Activated CD4-positive, alpha-beta T cell treated with anti-CD3 and anti-CD28 coated beads, Interleukin-2, amount 10 ng/mL, durations not matched to agents 24 days and 14 days (primary cell): Measurements from ENCODE around the gene PRND. TPM values are rescaled to one million over a fixed set of nuclear protein-coding genes. Genes with fewer than 3 reads are reported as not detected.
"Not testable (repeated sequence)": the region's sequence is repeated elsewhere in the genome, so short reads cannot be mapped to it uniquely, and the experiment has no call there.

Source experiments
- DNase-seq: peaks from one replicate; pipeline ENCODE4 v3.0.0; 2022
- H3K27ac Mint-ChIP-seq: one replicate; pipeline ENCODE4 v1.8.0; 2022; ENCODE audit warnings: mild to moderate bottlenecking, mixed read lengths
- H3K27me3 Mint-ChIP-seq: one replicate; pipeline ENCODE4 v1.8.0; 2022; ENCODE audit warnings: mixed read lengths
- H3K36me3 Mint-ChIP-seq: one replicate; pipeline ENCODE4 v1.8.0; 2022; ENCODE audit warnings: low read depth, mild to moderate bottlenecking, mixed read lengths
- H3K4me1 Mint-ChIP-seq: one replicate; pipeline ENCODE4 v1.8.0; 2021; ENCODE audit warnings: mixed read lengths
- H3K4me3 Mint-ChIP-seq: one replicate; pipeline ENCODE4 v1.8.0; 2022; ENCODE audit warnings: mild to moderate bottlenecking, moderate library complexity, mixed read lengths
- H3K9me3 Mint-ChIP-seq: one replicate; pipeline ENCODE4 v1.8.0; 2021; ENCODE audit warnings: mixed read lengths
- intact Hi-C: fragments of 100-400 bp; cut with micrococcal nuclease; formaldehyde crosslinking; loops from one replicate; pipeline ENCODE4 v1.15.1; 2023
- total RNA-seq: library from RNA; stranded (reverse); gene quantifications from 2 replicates; pipeline ENCODE4 v1.2.3, GENCODE V29; 2022

PRND gene
- total RNA-seq, 1 donor from 2014 or later: not detected

DNA sequence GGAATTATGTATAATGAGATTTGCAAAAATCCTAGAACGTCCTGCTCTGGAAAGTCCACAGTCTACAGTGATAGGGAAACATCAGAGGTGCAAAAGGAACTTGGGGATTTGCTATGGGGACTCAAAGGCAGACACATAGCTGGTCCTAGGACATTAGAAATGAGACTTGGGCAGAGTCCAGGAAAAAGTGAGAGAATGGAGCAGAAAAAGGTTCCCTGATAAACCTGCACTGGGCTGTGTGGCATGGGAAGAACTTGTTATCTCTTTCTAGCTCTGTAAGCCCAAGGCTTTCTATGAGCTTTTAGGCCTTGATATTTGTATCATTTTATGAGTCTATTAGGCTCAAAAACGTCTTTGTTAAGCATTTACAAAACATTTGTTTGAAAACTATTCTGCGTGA is 15.2 kb downstream of the PRND start:
- Mint-ChIP-seq H3K27me3 (peaks cover 21% of the 10 kb centered on the region), H3K9me3 (no peaks in the 10 kb centered on the region), H3K36me3 (no peaks in the 10 kb centered on the region), H3K4me3 (no peak overlapping the region), H3K4me1 (peaks cover 1% of the 10 kb centered on the region), H3K27ac (no peak overlapping the region)
- intact Hi-C loops: no loop called here
- no peak for DNase-seq

DNA sequence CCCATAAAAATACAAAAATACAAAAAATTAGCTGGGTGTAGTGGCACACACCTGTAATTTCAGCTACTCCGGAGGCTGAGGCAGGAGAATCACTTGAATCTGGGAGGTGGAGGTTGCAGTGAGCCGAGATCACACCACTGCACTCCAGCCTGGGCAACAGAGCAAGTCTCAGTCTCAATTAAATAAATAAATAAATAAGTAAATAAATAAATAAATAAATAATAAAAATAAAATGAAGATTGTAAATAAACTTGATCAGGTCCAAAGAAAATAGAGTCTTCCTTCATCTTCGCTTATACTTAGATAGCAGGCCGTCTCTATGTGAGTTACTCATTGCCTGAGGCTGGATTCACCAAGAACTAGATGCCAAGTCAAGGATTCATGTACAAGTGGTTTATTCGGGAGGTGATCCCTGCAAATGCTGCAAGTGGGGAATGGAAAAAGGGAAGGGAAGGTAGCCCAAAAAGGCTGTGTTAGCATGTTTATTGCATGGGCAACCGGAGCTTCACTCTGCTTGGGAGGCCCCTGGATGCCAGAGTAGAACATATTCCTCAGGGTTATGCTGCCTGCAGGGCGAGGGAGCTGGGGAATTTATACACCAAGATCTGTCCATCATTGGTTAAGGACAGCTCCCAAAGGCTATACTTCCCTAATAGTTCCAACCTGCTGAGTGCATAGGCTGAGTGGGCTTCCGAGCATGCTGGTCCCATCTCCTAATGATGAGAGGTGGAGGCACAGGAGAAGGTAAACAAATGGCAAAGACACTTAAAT is 16.3 kb downstream of the PRND start:
- no peaks in the 10 kb centered on the region for H3K36me3 Mint-ChIP-seq
- intact Hi-C loops: no loop called here
- H3K27ac Mint-ChIP-seq: no peak overlapping the region
- no peak overlapping the region for H3K4me3 Mint-ChIP-seq
- no peaks in the 10 kb centered on the region for H3K9me3 Mint-ChIP-seq
- H3K4me1 Mint-ChIP-seq: peaks cover 1% of the 10 kb centered on the region
- no peak for DNase-seq
- peaks cover 11% of the 10 kb centered on the region for H3K27me3 Mint-ChIP-seq

GRCh38 chr20:4740774-4741431 is 19.2 kb downstream of the PRND start:
- H3K4me3 Mint-ChIP-seq: no peak overlapping the region
- H3K4me1 Mint-ChIP-seq: peaks cover 1% of the 10 kb centered on the region
- no peak overlapping the region for H3K27ac Mint-ChIP-seq
- H3K9me3 Mint-ChIP-seq: no peaks in the 10 kb centered on the region
- DNase-seq: peak; percentile 88
- no peaks in the 10 kb centered on the region for H3K36me3 Mint-ChIP-seq
- intact Hi-C loops: no loop called here
- H3K27me3 Mint-ChIP-seq: peaks cover 12% of the 10 kb centered on the region

GRCh38 chr20:4748847-4749246 is 27.1 kb downstream of the PRND start:
- Mint-ChIP-seq H3K27me3 (peaks cover 22% of the 10 kb centered on the region), H3K27ac (no peak overlapping the region), H3K9me3 (peaks cover 6% of the 10 kb centered on the region), H3K4me3 (no peak overlapping the region), H3K4me1 (no peaks in the 10 kb centered on the region), H3K36me3 (no peaks in the 10 kb centered on the region)
- DNase-seq: no peak
- intact Hi-C loops: no loop called here

DNA sequence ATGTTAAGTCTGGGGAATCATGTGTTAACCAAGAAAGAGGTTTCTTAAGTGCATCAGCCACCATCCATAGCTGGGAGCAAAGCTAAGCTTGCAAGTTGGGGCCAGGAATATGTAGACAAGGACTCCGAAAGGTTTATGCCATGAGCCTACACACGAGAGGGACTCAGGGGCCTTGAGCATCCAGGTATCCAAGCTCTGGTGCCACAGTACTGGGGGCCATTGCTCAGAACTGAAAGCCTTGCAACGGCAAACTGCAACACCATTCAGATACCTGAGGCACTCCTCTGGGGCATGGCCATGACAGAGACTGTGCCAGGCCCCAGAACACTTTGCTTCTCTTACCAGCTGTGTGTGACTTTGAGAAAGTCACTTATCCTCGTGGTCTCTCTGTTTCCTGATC is 27.6 kb downstream of the PRND start:
- Mint-ChIP-seq H3K36me3 (no peaks in the 10 kb centered on the region), H3K4me1 (no peaks in the 10 kb centered on the region), H3K27ac (no peak overlapping the region), H3K4me3 (no peak overlapping the region), H3K27me3 (peaks cover 25% of the 10 kb centered on the region), H3K9me3 (peaks cover 6% of the 10 kb centered on the region)
- no peak for DNase-seq
- intact Hi-C loops: no loop called here

DNA sequence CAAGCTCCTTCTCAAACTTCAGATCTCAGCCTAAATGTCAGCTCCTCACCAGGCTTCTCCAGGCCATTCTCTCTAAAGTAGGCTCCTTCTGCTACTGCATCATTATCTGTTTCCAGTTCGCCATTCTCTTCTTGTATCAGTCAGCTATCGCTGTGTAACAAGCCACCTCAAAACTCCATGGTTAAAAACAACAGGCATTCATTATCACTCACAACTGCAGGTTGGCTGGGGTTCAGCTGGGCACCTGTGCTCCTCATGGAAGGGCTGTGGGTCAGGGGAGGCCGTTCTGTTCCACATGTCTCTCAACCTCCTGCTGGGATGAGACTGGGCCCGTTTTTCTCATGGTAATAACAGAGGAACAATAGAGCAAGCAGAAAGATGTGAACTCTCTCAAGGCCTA is 28.7 kb downstream of the PRND start:
- peaks cover 27% of the 10 kb centered on the region for H3K27me3 Mint-ChIP-seq
- no peak overlapping the region for H3K4me3 Mint-ChIP-seq
- H3K4me1 Mint-ChIP-seq: no peaks in the 10 kb centered on the region
- intact Hi-C loops: no loop called here
- H3K27ac Mint-ChIP-seq: no peak overlapping the region
- peaks cover 6% of the 10 kb centered on the region for H3K9me3 Mint-ChIP-seq
- DNase-seq: no peak
- H3K36me3 Mint-ChIP-seq: no peaks in the 10 kb centered on the region

GRCh38 chr20:4759100-4759884 is 37.6 kb downstream of the PRND start:
- intact Hi-C loops, H3K36me3 Mint-ChIP-seq: not testable (repeated sequence)
- peaks cover 30% of the 10 kb centered on the region for H3K27me3 Mint-ChIP-seq

DNA sequence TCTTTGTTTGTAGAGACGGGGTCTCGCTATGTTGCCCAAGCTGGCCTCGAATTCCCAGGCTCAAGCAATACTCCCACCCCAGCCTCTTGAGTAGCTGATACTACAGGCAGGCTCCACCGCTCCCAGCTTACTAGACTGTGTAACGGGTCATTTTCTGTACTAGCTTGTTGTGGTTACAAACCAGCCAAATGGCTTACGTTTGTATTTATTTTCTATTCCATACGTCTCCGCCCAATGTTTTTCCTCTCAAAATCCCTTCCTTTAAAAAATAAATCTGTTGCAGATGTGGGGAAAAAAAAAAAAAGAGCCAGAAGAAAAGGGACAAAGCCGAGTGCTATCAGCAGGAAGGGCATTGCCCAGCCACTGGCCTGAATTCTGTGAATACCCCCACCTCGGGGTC is 41.6 kb downstream of the PRND start:
- no peak overlapping the region for H3K4me3 Mint-ChIP-seq
- H3K9me3 Mint-ChIP-seq: no peaks in the 10 kb centered on the region
- peaks cover 11% of the 10 kb centered on the region for H3K4me1 Mint-ChIP-seq
- H3K27me3 Mint-ChIP-seq: peaks cover 11% of the 10 kb centered on the region
- no peaks in the 10 kb centered on the region for H3K36me3 Mint-ChIP-seq
- intact Hi-C loops: no loop called here
- DNase-seq: no peak
- H3K27ac Mint-ChIP-seq: no peak overlapping the region

More at GRCh38 chr20:4759100-4759884, 37.6 kb downstream of the PRND start:
- H3K27ac Mint-ChIP-seq, H3K9me3 Mint-ChIP-seq: not testable (repeated sequence)
- H3K4me1 Mint-ChIP-seq: peaks cover 11% of the 10 kb centered on the region
- peak; percentile 84 for DNase-seq
- peak overlapping the region; percentile 43 for H3K4me3 Mint-ChIP-seq

GRCh38 chr20:4763723-4764510 is 42.2 kb downstream of the PRND start:
- Mint-ChIP-seq H3K36me3 (no peaks in the 10 kb centered on the region), H3K27ac (no peak overlapping the region), H3K4me1 (peaks cover 11% of the 10 kb centered on the region), H3K4me3 (no peak overlapping the region), H3K27me3 (peaks cover 10% of the 10 kb centered on the region), H3K9me3 (no peaks in the 10 kb centered on the region)
- intact Hi-C loops: no loop called here
- no peak for DNase-seq

DNA sequence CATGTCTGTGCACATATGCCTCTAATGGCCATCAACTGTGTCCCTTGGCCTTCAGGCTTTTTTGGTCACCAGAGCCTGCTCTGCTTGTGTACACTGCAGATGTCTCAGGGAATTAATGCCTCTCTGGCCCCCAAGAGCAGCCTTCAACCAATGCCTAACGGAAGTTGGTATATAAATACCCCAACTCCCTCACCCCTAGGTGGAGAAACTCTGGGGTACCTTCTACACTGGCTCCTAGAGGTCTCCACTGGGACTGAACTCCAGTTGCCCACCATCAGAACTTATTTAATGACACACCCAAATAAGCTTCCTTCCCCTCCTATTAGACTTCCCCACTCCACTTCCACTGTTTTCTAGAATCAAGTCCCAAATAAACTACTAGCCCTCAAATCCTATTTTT is 43.1 kb downstream of the PRND start:
- DNase-seq: no peak
- Mint-ChIP-seq H3K27ac (no peak overlapping the region), H3K36me3 (no peaks in the 10 kb centered on the region), H3K27me3 (peaks cover 12% of the 10 kb centered on the region), H3K9me3 (peaks cover 8% of the 10 kb centered on the region), H3K4me1 (peaks cover 8% of the 10 kb centered on the region), H3K4me3 (no peak overlapping the region)
- intact Hi-C loops: no loop called here

GRCh38 chr20:4765681-4766080 is 44.0 kb downstream of the PRND start:
- peaks cover 15% of the 10 kb centered on the region for H3K27me3 Mint-ChIP-seq
- intact Hi-C loops: no loop called here
- DNase-seq: no peak
- no peaks in the 10 kb centered on the region for H3K36me3 Mint-ChIP-seq
- H3K9me3 Mint-ChIP-seq: peaks cover 12% of the 10 kb centered on the region
- H3K4me3 Mint-ChIP-seq: no peak overlapping the region
- no peak overlapping the region for H3K27ac Mint-ChIP-seq
- peaks cover 6% of the 10 kb centered on the region for H3K4me1 Mint-ChIP-seq

- H3K27ac Mint-ChIP-seq: no peak overlapping the region
- H3K4me3 Mint-ChIP-seq: no peak overlapping the region
- peaks cover 5% of the 10 kb centered on the region for H3K36me3 Mint-ChIP-seq
- H3K27me3 Mint-ChIP-seq: peaks cover 12% of the 10 kb centered on the region
- intact Hi-C loops: no loop called here
- peaks cover 21% of the 10 kb centered on the region for H3K9me3 Mint-ChIP-seq
- DNase-seq: no peak
- H3K4me1 Mint-ChIP-seq: peaks cover under 1% of the 10 kb centered on the region
Observed at GRCh38 chr20:4766631-4767030, 44.9 kb downstream of the PRND start.

DNA sequence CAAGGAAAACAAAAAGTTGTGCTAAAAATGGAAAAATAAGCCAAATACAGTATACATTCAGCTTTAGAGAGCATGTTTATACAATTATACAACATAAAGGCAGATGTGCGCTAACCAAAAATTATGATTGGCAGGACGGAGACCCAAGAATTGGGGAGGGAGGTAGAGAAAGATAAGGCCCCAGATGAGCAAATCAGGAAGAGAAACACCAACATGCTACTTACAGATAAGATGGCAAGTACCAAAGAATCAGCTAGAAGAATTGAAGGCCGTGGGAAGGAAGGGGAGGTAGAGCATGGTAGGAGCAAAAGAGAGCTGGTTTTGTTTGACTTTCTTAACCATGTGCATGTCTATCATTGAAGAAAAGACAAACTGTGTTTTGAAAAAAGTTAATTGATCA is 45.4 kb downstream of the PRND start:
- no peak overlapping the region for H3K4me3 Mint-ChIP-seq
- peaks cover 6% of the 10 kb centered on the region for H3K36me3 Mint-ChIP-seq
- intact Hi-C loops: no loop called here
- H3K27me3 Mint-ChIP-seq: peaks cover 12% of the 10 kb centered on the region
- H3K4me1 Mint-ChIP-seq: no peaks in the 10 kb centered on the region
- H3K27ac Mint-ChIP-seq: no peak overlapping the region
- DNase-seq: no peak
- peaks cover 23% of the 10 kb centered on the region for H3K9me3 Mint-ChIP-seq
